Esophagus squamous epithelium (tissue), 4 donors: Measurements from ENCODE around the gene QRSL1.

Source experiments
- POLR2A ChIP-seq, 4 donors: fragments of 450-650 bp; IDR thresholded peaks; one replicate each; pipeline ENCODE4 v1.6.1; 2017; ENCODE audit warnings: antibody characterized with exemption in 4 of 4, mild to moderate bottlenecking in 4 of 4, moderate library complexity in 3 of 4
- TF ChIP-seq, protein P1 (sequence below), 6 experiments: fragments of 450-650 bp in 4 of 6; fragments of 200-600 bp in 2 of 6; sonication (generic) in 2 of 6; IDR thresholded peaks; one replicate each; pipeline ENCODE4 v1.5.1; 2016 to 2019; ENCODE audit warnings: antibody characterized with exemption in 6 of 6, mild to moderate bottlenecking in 4 of 6, moderate library complexity in 4 of 6

DNA sequence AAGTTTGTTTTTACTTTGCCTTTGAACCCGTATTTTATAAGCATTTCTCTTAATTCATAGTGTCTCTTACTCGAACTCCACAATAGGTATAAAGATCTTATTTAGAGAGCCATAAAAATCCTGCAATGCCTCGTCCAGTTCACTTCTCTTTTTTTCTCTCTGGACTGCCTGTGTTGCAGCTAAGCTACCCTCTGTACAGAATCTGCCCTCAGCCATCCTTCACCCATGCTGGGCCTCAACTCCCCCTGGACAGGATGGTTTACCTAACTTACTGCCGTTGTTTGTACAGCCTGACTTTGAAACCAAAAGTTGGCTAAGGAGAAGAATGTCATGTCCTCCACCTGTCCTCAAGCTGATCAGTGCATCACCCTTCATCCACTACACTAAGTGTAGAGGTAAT, 10.4 kb downstream of the QRSL1 start:
- TF ChIP-seq, protein P1, sequence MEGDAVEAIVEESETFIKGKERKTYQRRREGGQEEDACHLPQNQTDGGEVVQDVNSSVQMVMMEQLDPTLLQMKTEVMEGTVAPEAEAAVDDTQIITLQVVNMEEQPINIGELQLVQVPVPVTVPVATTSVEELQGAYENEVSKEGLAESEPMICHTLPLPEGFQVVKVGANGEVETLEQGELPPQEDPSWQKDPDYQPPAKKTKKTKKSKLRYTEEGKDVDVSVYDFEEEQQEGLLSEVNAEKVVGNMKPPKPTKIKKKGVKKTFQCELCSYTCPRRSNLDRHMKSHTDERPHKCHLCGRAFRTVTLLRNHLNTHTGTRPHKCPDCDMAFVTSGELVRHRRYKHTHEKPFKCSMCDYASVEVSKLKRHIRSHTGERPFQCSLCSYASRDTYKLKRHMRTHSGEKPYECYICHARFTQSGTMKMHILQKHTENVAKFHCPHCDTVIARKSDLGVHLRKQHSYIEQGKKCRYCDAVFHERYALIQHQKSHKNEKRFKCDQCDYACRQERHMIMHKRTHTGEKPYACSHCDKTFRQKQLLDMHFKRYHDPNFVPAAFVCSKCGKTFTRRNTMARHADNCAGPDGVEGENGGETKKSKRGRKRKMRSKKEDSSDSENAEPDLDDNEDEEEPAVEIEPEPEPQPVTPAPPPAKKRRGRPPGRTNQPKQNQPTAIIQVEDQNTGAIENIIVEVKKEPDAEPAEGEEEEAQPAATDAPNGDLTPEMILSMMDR (IDR thresholded peaks at IDR 0.05), result no peak
- TF ChIP-seq POLR2A (IDR thresholded peaks at IDR 0.05), result no peak
